B cell (primary cell): Measurements from ENCODE around the gene KNOP1. TPM values are rescaled to one million over a fixed set of nuclear protein-coding genes. Genes with fewer than 3 reads are reported as not detected.

Experiments used
- ATAC-seq: fragments of 200-7000 bp; cut with Tn5 transposase; one replicate; pipeline ENCODE4 v1.10.0; 2021; ENCODE audit warnings: low read depth, mild to moderate bottlenecking, moderate number of reproducible peaks, moderate library complexity
- CTCF ChIA-PET: fragments of 350-600 bp; sonication (Branson Sonifier 250); formaldehyde crosslinking; loops from one replicate; lab custom pipeline; 2021; ENCODE audit warnings: antibody characterized with exemption, inconsistent platforms; lab: Charles Lee
- POLR2A ChIA-PET: fragments of 350-600 bp; sonication (Branson Sonifier 250); formaldehyde crosslinking; loops from one replicate; lab custom pipeline; 2021; ENCODE audit warnings: antibody characterized with exemption; lab: Charles Lee
- DNase-seq: peaks from one replicate; pipeline ENCODE4 v3.0.0; 2013
- H2AFZ ChIP-seq: 2 replicates; pipeline ENCODE4 v1.6.1; 2012; ENCODE audit warnings: mild to moderate bottlenecking, low read depth, low read length; ENCODE audit not compliant: insufficient read depth, poor library complexity, severe bottlenecking
- H3K27ac ChIP-seq, 2 donors: 1 replicate in 1 of 2; 2 replicates in 1 of 2; pipeline ENCODE4 v1.5.1; 2012 to 2013; ENCODE audit warnings: low read length in 2 of 2, mild to moderate bottlenecking in 2 of 2, moderate library complexity in 1 of 2
- H3K27me3 ChIP-seq, 4 experiments: fragments of 200-600 bp in 1 of 4; sonication (generic) in 1 of 4; replicated peaks in 1 of 4; 1 replicate in 2 of 4; 2 replicates in 2 of 4; pipeline versions ENCODE4 v1.6.1 to v1.7.0; 2013 to 2016; ENCODE audit warnings: low read length in 3 of 4, mild to moderate bottlenecking in 2 of 4, mixed read lengths in 1 of 4, moderate library complexity in 1 of 4; ENCODE audit not compliant: insufficient read depth in 4 of 4, control insufficient read depth in 3 of 4; ENCODE audit errors: control extremely low read depth in 1 of 4
- H3K36me3 ChIP-seq, 2 experiments: replicated peaks in 1 of 2; 1 replicate in 1 of 2; 2 replicates in 1 of 2; pipeline versions ENCODE4 v1.6.1 to v1.7.1; 2013; ENCODE audit warnings: low read length in 1 of 2; ENCODE audit not compliant: insufficient read depth in 2 of 2, control insufficient read depth in 1 of 2; ENCODE audit errors: control extremely low read depth in 1 of 2, extremely low read depth in 1 of 2
- H3K4me1 ChIP-seq, 2 donors: fragments of 200-600 bp in 1 of 2; sonication (generic) in 1 of 2; 1 replicate in 1 of 2; 2 replicates in 1 of 2; pipeline versions ENCODE4 v1.5.1 to v1.6.1; 2013 to 2017; ENCODE audit warnings: low read length in 2 of 2; ENCODE audit not compliant: control insufficient read depth in 2 of 2, insufficient read depth in 2 of 2
- H3K4me2 ChIP-seq: replicated peaks from 2 replicates; pipeline ENCODE3; 2012; ENCODE audit warnings: mild to moderate bottlenecking, low read depth, low read length; ENCODE audit not compliant: poor library complexity, severe bottlenecking
- H3K4me3 ChIP-seq, 5 experiments: fragments of 200-600 bp in 1 of 5; sonication (generic) in 1 of 5; 1 replicate in 3 of 5; 2 replicates in 2 of 5; pipeline versions ENCODE4 v1.5.1 to v1.7.0; 2011 to 2016; ENCODE audit warnings: low read length in 4 of 5, mild to moderate bottlenecking in 4 of 5, low read depth in 2 of 5, control low read depth in 1 of 5, moderate library complexity in 1 of 5; ENCODE audit not compliant: insufficient read depth in 1 of 5; ENCODE audit errors: control extremely low read depth in 1 of 5, extremely low read depth in 1 of 5
- H3K79me2 ChIP-seq: fragments of 200-600 bp; sonication (generic); one replicate; pipeline ENCODE4 v1.6.0; 2016; ENCODE audit warnings: low read length; ENCODE audit not compliant: control insufficient read depth, insufficient read depth
- H3K9ac ChIP-seq: fragments of 200-600 bp; sonication (generic); 2 replicates; pipeline ENCODE4 v1.6.1; 2017; ENCODE audit warnings: mild to moderate bottlenecking, low read length, moderate library complexity
- H3K9me3 ChIP-seq, 3 donors: one replicate each; pipeline versions ENCODE4 v1.6.1 to v1.7.1; 2013; ENCODE audit warnings: low read length in 2 of 3; ENCODE audit not compliant: control insufficient read depth in 2 of 3, insufficient read depth in 1 of 3; ENCODE audit errors: control extremely low read depth in 1 of 3
- H4K20me1 ChIP-seq: 2 replicates; pipeline ENCODE4 v1.6.0; 2012; ENCODE audit warnings: mild to moderate bottlenecking, low read length; ENCODE audit not compliant: insufficient read depth, control insufficient read depth, poor library complexity, severe bottlenecking
- H3K27ac Mint-ChIP-seq: one replicate; pipeline ENCODE4 v1.8.0; 2021; ENCODE audit warnings: mixed read lengths
- H3K27me3 Mint-ChIP-seq: one replicate; pipeline ENCODE4 v1.8.0; 2021; ENCODE audit warnings: mixed read lengths
- H3K4me1 Mint-ChIP-seq: one replicate; pipeline ENCODE4 v1.8.0; 2021; ENCODE audit warnings: mixed read lengths
- H3K4me3 Mint-ChIP-seq: one replicate; pipeline ENCODE4 v1.8.0; 2021; ENCODE audit warnings: mixed read lengths
- H3K9me3 Mint-ChIP-seq: one replicate; pipeline ENCODE4 v1.8.0; 2022; ENCODE audit warnings: mixed read lengths; ENCODE audit not compliant: insufficient read depth
- CTCF ChIP-seq: fragments of 200-600 bp; IDR thresholded peaks from one replicate; pipeline ENCODE4 v1.8.0; 2022; ENCODE audit warnings: antibody characterized with exemption, mild to moderate bottlenecking
- EZH2 ChIP-seq: IDR thresholded peaks from 2 replicates; pipeline ENCODE4 v1.6.1; 2012; ENCODE audit warnings: borderline replicate concordance, low read depth, mild to moderate bottlenecking, moderate library complexity, low read length; ENCODE audit not compliant: insufficient read depth, poor library complexity, severe bottlenecking
- WGBS: methylation state at CpG from one replicate; pipeline ENCODE4 v1.1.5; 2013; ENCODE audit warnings: missing lambda C conversion rate; ENCODE audit not compliant: insufficient coverage; 5-methylcytosine and 5-hydroxymethylcytosine counted together
- intact Hi-C: fragments of 100-400 bp; cut with micrococcal nuclease; formaldehyde crosslinking; loops from one replicate; pipeline ENCODE4 v1.10.0; 2022
- polyA plus RNA-seq: library from polyadenylated mRNA; depleted of rRNA; stranded (reverse); fragments of >200 nt; gene quantifications from 2 replicates; pipeline ENCODE4 v1.2.3, GENCODE V29; 2012
- total RNA-seq, 2 donors: library from RNA; stranded (reverse); fragments of 120-200 nt in 1 of 2; gene quantifications; 1 replicate in 1 of 2; 2 replicates in 1 of 2; pipeline versions ENCODE4 v1.2.3 to v1.2.4, GENCODE V29; 2013 to 2022

KNOP1 gene
- total and polyA plus RNA-seq, 2 donors (not counting 1 experiment from before 2014, with no cell fraction given): 1.6 to 16.9 TPM

DNA sequence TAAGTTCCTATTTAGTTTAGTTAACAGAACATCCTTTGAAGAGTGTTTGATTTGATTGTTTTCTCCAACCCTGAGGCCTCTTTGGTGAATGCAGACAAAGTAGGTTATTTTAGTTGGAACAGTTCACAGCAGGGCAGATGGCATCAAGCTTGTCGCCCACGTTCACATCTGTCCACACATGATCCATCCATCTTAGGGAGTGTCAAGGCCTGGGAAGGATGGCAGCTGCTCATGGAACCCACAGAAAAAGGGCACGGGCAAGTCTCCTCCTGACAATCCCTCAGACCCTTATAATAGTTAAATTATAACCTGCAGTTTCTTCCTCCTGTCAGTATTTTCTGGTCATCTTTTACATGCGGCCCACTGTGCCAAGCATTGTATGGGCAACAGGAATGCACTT is 60.2 kb downstream of the KNOP1 start:
- Histone ChIP-seq H3K4me1 (no peaks in the 10 kb centered on the region), H3K4me2 (no peak overlapping the region), H3K36me3 (peaks cover 5 to 18% of the 10 kb centered on the region in 2 experiments), H4K20me1 (no peaks in the 10 kb centered on the region), H3K79me2 (no peaks in the 10 kb centered on the region), H2AFZ (no peak overlapping the region), H3K27ac (no peak overlapping the region), H3K27me3 (no peaks in the 10 kb centered on the region), H3K4me3 (no peak overlapping the region), H3K9ac (no peak overlapping the region), H3K9me3 (peaks cover 0 to 7% (median 0%) of the 10 kb centered on the region in 3 donors)
- DNase-seq (no peak), ATAC-seq (no peak)
- ChIA-PET POLR2A (no interaction called here), CTCF (no interaction called here)
- WGBS: 100% methylated on average over 2 of the region's 4 CpGs
- H3K9me3 Mint-ChIP-seq: no peaks in the 10 kb centered on the region
- H3K27ac Mint-ChIP-seq: no peak overlapping the region
- H3K4me1 Mint-ChIP-seq: no peaks in the 10 kb centered on the region
- TF ChIP-seq EZH2 (no peak), CTCF (no peak)
- H3K4me3 Mint-ChIP-seq: no peak overlapping the region
- intact Hi-C loops: no loop called here
- H3K27me3 Mint-ChIP-seq: no peaks in the 10 kb centered on the region

DNA sequence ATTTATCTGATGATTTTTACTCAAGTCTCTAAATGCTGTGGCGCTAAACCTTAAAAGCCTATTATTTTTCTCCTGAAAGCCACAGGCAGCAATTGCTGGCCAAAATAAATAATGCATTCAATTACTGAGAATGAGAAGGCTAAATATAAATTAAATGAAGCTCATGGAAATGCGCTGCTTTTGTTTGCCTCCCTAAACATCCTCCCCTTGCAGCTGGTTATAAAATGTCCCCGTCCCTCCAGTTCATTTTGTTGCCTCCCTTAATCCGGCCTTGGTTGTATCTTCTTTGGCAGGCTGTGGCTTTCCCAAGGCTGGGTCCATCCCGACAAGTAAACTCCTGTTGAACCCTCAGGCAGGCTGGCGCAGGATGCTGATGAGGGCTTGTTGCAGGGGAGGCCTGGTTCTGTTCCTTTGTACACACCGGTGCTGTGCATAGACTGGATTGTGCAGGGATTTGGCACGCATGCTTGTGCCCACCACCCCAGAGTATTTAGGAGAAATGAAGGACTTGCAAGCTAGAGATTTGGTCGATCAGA is 62.7 kb downstream of the KNOP1 start:
- DNase-seq: no peak
- Histone ChIP-seq H2AFZ (no peak overlapping the region), H3K36me3 (peaks cover 9 to 23% of the 10 kb centered on the region in 2 experiments), H3K27me3 (no peaks in the 10 kb centered on the region), H3K79me2 (no peaks in the 10 kb centered on the region), H3K27ac (no peak overlapping the region), H3K9ac (no peak overlapping the region), H3K4me3 (no peak overlapping the region), H3K9me3 (no peaks in the 10 kb centered on the region), H3K4me2 (no peak overlapping the region), H3K4me1 (no peaks in the 10 kb centered on the region), H4K20me1 (no peaks in the 10 kb centered on the region)
- TF ChIP-seq CTCF (no peak), EZH2 (no peak)
- CTCF ChIA-PET: no interaction called here
- intact Hi-C loops: no loop called here
- H3K27me3 Mint-ChIP-seq: no peaks in the 10 kb centered on the region
- ATAC-seq: no peak
- POLR2A ChIA-PET: no interaction called here
- H3K27ac Mint-ChIP-seq: no peak overlapping the region
- WGBS: 95% methylated on average over 4 of the region's 9 CpGs
- H3K9me3 Mint-ChIP-seq: no peaks in the 10 kb centered on the region
- no peak overlapping the region for H3K4me3 Mint-ChIP-seq
- H3K4me1 Mint-ChIP-seq: no peaks in the 10 kb centered on the region
